ENCODE results near the gene KRTAP5-5. TPM values are rescaled to one million over a fixed set of nuclear protein-coding genes. Genes with fewer than 3 reads are reported as not detected.

The KRTAP5-5 gene, protein sequence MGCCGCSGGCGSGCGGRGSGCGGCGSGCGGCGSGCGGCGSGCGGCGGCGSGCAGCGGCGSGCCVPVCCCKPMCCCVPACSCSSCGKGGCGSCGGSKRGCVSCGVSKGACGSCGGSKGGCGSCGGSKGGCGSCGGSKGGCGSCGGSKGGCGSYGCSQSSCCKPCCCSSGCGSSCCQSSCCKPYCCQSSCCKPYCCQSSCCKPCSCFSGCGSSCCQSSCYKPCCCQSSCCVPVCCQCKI
- total RNA-seq, result not detected in 2 replicates

DNA sequence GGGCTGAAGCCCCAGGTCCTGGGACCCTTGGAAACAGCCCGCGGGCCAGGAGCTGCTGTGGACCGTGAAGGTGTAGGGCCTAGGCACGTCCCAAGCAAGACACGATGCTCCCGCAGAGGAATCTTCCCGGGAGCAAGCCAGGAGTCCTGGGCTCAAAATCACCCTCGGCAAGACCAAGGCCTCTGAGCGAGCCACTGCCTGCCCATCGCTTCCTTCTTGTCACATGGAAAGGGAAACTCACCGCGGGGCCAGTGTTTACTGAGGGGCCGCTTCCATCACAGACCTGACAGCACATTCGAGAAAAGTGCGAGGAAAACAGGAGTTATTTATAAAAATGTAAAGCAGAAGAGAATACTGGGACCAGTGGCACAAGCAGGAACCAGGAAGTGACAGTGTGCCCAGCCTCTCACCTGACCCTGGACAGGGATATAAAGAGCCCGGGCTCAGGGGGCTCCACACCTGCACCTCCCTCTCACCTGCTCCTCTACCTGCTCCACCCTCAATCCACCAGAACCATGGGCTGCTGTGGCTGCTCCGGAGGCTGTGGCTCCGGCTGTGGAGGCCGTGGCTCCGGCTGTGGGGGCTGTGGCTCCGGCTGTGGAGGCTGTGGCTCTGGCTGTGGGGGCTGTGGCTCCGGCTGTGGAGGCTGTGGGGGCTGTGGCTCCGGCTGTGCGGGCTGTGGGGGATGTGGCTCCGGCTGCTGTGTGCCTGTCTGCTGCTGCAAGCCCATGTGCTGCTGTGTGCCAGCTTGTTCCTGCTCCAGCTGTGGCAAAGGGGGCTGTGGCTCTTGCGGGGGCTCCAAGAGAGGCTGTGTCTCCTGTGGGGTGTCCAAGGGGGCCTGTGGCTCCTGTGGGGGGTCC lies at the start of gene KRTAP5-5:
TSS of gene KRTAP5-5 (plus strand) at position 450 of the 860 bp plus-strand sequence. CDS start at position 516, 66 bp downstream.

DNA sequence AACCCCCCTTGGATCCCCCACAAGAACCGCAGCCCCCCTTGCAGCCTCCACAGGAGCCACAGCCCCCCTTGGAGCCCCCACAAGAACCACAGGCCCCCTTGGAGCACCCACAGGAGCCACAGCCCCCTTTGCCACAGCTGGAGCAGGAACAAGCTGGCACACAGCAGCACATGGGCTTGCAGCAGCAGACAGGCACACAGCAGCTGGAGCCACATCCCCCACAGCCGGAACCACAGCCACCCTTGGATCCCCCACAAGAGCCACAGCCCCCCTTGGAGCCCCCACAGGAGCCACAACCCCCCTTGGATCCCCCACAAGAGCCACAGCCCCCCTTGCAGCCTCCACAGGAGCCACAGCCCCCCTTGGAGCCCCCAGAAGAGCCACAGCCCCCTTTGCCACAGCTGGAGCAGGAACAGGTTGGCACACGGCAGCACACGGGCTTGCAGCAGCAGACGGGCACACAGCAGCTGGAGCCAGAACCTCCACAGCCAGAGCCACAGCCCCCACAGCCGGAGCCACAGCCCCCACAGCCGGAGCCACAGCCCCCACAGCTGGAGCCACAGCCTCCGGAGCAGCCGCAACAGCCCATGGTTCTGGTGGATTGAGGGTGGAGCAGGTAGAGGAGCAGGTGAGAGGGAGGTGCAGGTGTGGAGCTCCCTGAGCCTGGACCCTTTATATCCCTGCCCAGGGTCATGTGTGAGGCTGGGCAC lies 44.8 kb upstream of the KRTAP5-5 start, which contains the start of gene KRTAP5-1:
TSS of gene KRTAP5-1 (minus strand) at position 623 of the 710 bp plus-strand sequence. CDS start at position 589, 34 bp downstream.

DNA sequence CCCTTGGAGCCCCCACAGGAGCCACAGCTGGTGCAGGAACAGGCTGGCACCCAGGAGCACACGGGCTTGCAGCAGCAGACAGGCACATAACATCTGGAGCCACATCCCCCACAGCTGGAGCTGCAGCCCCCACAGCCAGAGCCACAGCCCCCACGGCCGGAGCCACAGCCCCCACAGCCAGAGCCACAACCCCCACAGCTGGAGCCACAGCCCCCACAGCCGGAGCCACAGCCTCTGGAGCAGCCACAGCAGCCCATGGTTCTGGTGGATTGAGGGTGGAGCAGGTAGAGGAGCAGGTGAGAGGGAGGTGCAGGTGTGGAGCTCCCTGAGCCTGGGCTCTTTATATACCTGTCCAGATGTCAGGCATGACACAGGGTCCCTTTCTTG lies 31.6 kb upstream of the KRTAP5-5 start, which contains the start of gene KRTAP5-2:
TSS of gene KRTAP5-2 (minus strand) at position 301 of the 387 bp plus-strand sequence. CDS start at position 257, 44 bp downstream.

DNA sequence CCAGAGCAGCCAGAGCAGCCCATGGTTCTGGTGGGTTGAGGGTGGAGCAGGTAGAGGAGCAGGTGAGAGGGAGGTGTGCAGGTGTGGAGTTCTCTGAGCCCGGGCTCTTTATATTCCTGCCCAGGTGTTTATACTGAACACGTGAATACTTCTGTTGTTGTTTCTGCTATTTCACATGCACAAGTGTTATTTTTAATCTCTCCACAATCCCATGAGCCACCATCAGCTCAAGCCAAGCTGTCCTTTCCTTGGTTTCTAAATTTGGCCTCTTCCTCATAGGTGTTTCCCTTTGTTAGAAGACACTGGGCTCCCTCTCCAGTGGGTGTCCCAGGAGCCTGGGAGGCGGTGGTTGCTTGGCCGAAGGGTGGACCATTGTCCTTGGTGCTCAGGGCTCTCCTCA lies 21.2 kb upstream of the KRTAP5-5 start, which contains the start of gene KRTAP5-3:
TSS of gene KRTAP5-3 (minus strand) at position 101 of the 400 bp plus-strand sequence. CDS start at position 23, 78 bp downstream.

DNA sequence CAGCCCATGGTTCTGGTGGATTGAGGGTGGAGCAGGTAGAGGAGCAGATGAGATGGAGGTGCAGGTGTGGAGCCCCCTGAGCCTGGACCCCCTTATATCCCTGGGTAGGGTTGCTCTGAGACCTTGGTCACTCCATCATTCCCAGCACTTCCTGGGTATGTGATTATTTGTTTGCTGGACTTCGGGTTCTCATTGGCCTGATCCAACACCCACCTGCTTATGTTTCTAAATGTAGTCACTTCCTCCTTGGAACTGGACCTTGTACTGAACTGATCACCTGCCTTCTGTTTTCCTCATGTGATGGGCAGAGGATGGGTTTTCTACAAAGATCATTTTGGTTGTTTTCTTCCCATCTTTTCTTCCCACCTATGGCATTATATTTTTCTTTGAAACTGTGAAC lies 7.5 kb upstream of the KRTAP5-5 start, which contains the start of gene KRTAP5-4:
TSS of gene KRTAP5-4 (minus strand) at position 53 of the 400 bp plus-strand sequence. CDS start at position 8, 45 bp downstream.

Other genes starting within 250 kb of the KRTAP5-5 start
- gene BRSK2, start 239.8 kb upstream of the KRTAP5-5 start, total RNA-seq, result 0.11 and 0.39 TPM in 2 replicates
- 25.5 and 32.3 TPM in 2 replicates for gene MOB2, start 143.0 kb upstream of the KRTAP5-5 start, total RNA-seq
- gene DUSP8, start 57.5 kb upstream of the KRTAP5-5 start, total RNA-seq, result 0.79 and 1.5 TPM in 2 replicates
- not detected in 2 replicates for gene KRTAP5-1, start 44.5 kb upstream of the KRTAP5-5 start, total RNA-seq
- gene KRTAP5-2, start 31.5 kb upstream of the KRTAP5-5 start, total RNA-seq, result not detected in 2 replicates
- not detected in 2 replicates for gene KRTAP5-3, start 21.3 kb upstream of the KRTAP5-5 start, total RNA-seq
- not detected in 2 replicates for gene KRTAP5-4, start 7.6 kb upstream of the KRTAP5-5 start, total RNA-seq
- not detected in 2 replicates for gene KRTAP5-6, start 67.4 kb downstream of the KRTAP5-5 start, total RNA-seq
- 0.79 TPM in 1 of 2 replicates, not detected in the other for gene IFITM10, start 120.8 kb downstream of the KRTAP5-5 start, total RNA-seq
- 58.1 and 60.8 TPM in 2 replicates for gene CTSD, start 134.2 kb downstream of the KRTAP5-5 start, total RNA-seq
- gene SYT8, start 205.2 kb downstream of the KRTAP5-5 start, total RNA-seq, result 0.39 and 1.3 TPM in 2 replicates
- gene TNNI2, start 209.2 kb downstream of the KRTAP5-5 start, total RNA-seq, result 1.2 TPM in 1 of 2 replicates, not detected in the other
- 1.2 TPM in 1 of 2 replicates, not detected in the other for gene LSP1, start 223.3 kb downstream of the KRTAP5-5 start, total RNA-seq